Epithelial cell of esophagus (primary cell): ENCODE results near the gene CHMP5.

ENCODE experiments used
- DNase-seq: peaks from one replicate; pipeline ENCODE4 v3.0.0; 2010; ENCODE audit warnings: low read depth
- H3K4me3 ChIP-seq: 2 replicates; pipeline ENCODE4 v1.5.1; 2011; ENCODE audit warnings: mild to moderate bottlenecking, low read length, control low read depth
- CTCF ChIP-seq: IDR thresholded peaks from 2 replicates; pipeline ENCODE4 v1.5.1; 2011; ENCODE audit warnings: low read depth, mild to moderate bottlenecking, low read length, control low read depth, inconsistent platforms; ENCODE audit not compliant: insufficient read depth; ENCODE audit errors: missing control alignments

The CHMP5 gene

GRCh38 chr9:33227008-33227398 lies 37.8 kb upstream of the CHMP5 start:
- TF ChIP-seq CTCF: no peak
- no peak for DNase-seq
- H3K4me3 ChIP-seq: no peak overlapping the region

DNA sequence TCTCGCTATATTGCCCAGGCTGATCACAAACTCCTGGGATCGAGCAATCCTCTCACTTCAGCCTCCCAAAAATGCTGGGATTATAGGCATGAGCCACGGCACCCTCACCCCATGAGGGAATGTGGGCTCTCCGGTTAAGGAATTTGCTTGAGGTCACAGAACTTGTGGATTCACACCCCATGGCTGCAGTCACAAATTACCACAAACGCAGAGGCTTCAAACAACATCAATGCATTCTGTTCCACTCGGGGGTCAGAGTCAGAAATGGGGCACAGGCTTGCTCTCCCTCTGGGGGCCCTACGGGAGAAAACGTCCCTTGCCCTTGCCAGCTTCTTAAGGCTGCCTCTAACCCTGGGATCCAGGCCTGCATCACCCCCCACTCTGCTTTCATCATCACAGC lies 37.1 kb upstream of the CHMP5 start:
- peak; percentile 56 for DNase-seq
- H3K4me3 ChIP-seq: no peak overlapping the region
- TF ChIP-seq CTCF: no peak

DNA sequence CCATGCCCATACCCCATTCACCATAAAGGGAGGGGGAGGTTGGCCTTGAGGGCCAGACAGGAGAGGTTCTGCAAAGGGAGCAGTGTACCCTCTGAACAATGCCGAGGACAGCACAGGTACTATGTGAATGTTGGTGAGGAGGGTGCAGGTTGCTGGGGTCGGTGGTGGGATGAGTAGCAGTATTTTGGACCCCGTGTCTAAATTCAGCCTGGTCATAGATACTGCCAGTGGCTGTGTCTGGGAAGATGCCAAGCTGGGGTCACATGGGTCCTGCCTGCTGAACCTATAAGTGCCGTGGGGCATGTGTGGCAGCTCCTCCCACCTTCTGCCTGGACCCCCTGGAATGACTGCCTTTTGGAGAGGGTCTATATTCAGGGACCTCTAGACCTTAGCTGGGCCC lies 36.2 kb upstream of the CHMP5 start:
- no peak overlapping the region for H3K4me3 ChIP-seq
- TF ChIP-seq CTCF: no peak
- DNase-seq: no peak

GRCh38 chr9:33229359-33230114 lies 35.3 kb upstream of the CHMP5 start:
- TF ChIP-seq CTCF: peak; percentile 93
- H3K4me3 ChIP-seq: no peak overlapping the region
- DNase-seq: peak; percentile 99

DNA sequence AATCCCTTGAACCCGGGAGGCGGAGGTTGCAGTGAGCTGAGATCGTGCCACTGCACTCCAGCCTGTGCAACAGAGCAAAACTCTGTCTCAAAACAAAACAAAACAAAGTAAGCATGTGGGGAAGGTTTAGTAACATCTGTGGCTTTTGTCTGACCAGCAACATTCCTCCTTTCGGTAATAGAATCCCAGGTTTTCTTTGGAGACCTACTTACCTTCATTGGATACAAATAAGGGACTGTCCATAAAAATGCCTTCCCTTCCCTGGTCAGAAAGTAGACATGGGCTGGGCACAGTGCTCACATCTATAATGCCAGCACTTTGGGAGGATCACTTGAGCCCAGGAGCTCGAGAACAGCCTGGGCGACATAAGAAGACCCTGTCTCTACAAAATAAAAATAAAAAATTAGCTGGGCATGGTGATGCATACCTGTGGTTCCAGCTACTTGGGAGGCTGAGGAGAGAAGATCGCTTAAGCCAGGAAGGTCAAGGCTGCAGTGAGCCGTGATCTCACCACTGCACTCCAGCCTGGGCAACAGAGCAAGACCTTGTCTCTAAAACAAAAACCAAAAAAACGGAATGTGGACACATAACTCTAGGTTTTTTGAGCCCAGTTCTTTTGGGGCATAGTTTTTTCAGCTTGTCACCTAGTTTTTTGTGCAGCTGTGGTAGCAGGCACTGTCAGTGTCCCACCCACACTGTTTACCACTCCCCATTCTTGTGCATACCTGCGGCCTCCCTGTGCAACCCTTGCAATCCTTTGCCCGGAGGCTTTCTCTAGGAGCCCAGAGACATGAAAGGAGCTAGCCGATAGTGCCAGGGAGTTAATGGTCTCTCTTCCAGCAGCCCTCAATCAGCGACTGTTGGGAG lies 33.9 kb upstream of the CHMP5 start:
- peak; percentile 76 for DNase-seq
- TF ChIP-seq CTCF: no peak
- H3K4me3 ChIP-seq: no peak overlapping the region

DNA sequence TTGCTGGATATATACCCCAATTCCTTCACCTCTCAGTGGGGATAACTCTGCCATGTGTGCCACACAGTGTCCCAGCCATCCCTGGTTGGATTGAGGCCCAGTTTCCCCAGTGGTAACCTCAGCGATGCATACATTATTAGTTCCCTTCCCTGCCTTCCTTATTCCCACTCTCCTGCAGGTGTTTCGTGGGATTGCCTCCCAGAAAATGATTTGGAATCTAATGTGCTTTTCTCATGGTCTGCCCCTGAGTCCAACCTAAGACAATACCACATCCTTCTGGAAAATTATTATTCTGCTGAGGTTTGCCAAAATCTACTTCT lies 33.3 kb upstream of the CHMP5 start:
- no peak overlapping the region for H3K4me3 ChIP-seq
- no peak for TF ChIP-seq CTCF
- DNase-seq: no peak
